ENCODE data around the gene TWIST2. TPM values are rescaled to one million over a fixed set of nuclear protein-coding genes. Genes with fewer than 3 reads are reported as not detected.

TWIST2 gene
- total RNA-seq, 1 donor from 2014 or later, result 8.4 TPM

DNA sequence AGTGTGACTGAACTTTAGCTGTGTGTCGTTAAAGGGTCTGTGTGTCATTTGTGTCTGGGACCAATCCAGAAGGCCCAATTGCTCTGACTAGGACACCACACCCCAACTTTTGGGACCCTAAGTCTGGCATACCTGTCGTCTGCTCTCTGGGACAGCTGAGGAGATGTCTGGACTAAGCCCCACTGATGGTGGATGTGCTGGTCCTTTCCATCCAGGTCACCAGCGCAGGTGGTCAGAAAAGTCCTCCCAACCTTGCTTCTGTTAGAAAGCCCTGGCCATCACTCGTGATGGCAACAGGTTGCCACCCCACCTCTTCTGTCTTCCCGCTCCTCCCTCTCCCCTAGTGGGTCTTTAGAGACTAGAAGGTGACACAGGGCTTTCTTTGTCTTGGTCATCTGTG is 37.6 kb upstream of the TWIST2 start:
- DNase-seq, result no peak
- Histone ChIP-seq H3K36me3 (no peaks in the 10 kb centered on the region), H3K4me3 (no peak overlapping the region), H3K9me3 (no peaks in the 10 kb centered on the region), H3K27ac (no peak overlapping the region), H3K4me1 (no peaks in the 10 kb centered on the region), H3K27me3 (ENCODE audit: low read depth) (peaks cover 9% of the 10 kb centered on the region)
- TF ChIP-seq, protein P1, sequence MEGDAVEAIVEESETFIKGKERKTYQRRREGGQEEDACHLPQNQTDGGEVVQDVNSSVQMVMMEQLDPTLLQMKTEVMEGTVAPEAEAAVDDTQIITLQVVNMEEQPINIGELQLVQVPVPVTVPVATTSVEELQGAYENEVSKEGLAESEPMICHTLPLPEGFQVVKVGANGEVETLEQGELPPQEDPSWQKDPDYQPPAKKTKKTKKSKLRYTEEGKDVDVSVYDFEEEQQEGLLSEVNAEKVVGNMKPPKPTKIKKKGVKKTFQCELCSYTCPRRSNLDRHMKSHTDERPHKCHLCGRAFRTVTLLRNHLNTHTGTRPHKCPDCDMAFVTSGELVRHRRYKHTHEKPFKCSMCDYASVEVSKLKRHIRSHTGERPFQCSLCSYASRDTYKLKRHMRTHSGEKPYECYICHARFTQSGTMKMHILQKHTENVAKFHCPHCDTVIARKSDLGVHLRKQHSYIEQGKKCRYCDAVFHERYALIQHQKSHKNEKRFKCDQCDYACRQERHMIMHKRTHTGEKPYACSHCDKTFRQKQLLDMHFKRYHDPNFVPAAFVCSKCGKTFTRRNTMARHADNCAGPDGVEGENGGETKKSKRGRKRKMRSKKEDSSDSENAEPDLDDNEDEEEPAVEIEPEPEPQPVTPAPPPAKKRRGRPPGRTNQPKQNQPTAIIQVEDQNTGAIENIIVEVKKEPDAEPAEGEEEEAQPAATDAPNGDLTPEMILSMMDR (IDR thresholded peaks at IDR 0.05), result no peak
- ATAC-seq, result no peak
- intact Hi-C loops (cut with DNase I), result no loop called here

DNA sequence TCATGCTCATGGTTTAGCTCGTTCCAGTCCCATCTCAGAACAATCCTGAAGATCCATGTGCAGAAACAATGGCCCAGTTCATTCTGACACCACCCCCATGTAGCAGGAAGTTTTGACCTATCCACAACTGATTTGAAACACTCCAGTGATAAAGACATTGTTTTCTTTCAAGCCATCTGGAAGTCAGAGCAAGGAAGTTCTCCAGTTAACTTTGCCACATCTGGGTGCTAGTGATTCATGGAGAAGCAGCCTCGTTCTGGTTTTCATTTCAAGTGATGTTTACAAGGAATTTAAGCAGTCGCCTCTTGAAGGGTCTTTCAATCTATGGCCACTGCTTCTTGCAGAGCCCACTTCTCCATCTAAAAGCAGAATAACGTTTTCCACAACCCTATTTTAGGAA is 36.6 kb upstream of the TWIST2 start:
- no peak overlapping the region for H3K4me3 ChIP-seq
- TF ChIP-seq, protein P1 (IDR thresholded peaks at IDR 0.05), result no peak
- no peaks in the 10 kb centered on the region for H3K9me3 ChIP-seq
- no peak overlapping the region for H3K27ac ChIP-seq
- H3K36me3 ChIP-seq, result no peaks in the 10 kb centered on the region
- ATAC-seq (no peak), DNase-seq (no peak)
- H3K27me3 ChIP-seq (ENCODE audit: low read depth), result peaks cover 12% of the 10 kb centered on the region
- H3K4me1 ChIP-seq, result no peaks in the 10 kb centered on the region
- intact Hi-C loops (cut with DNase I), result no loop called here

DNA sequence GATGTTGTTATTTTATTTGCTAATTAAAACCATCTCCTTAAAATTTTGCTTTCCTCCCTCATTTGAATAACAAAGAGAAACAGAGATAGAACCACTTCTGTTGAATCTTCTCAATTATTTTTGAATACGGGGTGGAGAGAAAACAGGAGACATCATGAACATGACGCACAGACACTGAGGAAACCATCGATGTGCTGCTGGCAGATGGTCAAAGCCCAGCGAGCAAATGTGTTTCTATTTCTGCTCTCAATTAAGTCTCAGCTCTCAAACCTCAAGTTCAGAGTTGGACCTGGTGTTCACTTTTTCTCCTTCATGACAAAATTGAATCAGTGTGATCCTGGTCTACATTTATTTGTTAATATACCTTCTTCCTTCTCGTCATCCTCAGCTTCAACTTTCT is 36.1 kb upstream of the TWIST2 start:
- TF ChIP-seq, protein P1 (IDR thresholded peaks at IDR 0.05), result no peak
- H3K4me1 ChIP-seq, result no peaks in the 10 kb centered on the region
- no peak for ATAC-seq
- H3K4me3 ChIP-seq, result no peak overlapping the region
- no peaks in the 10 kb centered on the region for H3K36me3 ChIP-seq
- H3K27ac ChIP-seq, result no peak overlapping the region
- intact Hi-C loops (cut with DNase I), result no loop called here
- no peak for DNase-seq
- H3K27me3 ChIP-seq (ENCODE audit: low read depth), result peaks cover 14% of the 10 kb centered on the region
- no peaks in the 10 kb centered on the region for H3K9me3 ChIP-seq

DNA sequence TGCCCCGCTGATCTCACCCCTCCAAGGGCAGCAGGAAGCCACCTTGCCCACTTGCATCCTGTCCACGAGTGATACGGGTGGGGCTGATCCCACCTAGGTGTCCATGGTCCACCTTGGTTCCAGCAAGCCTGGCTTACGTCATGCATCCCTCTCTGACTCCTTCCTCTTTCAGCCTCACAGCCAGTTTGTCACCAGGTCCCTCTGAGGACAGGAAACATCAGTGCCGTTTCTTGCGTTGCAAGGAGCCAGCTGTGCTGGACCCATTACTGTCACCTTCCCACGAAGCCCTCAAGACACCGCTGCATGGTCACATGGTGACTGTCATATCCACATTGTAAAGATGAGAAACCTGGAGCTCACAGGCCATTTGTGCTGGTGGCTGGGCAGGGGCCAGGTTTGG is 34.8 kb upstream of the TWIST2 start:
- DNase-seq (no peak), ATAC-seq (no peak)
- no peak overlapping the region for H3K27ac ChIP-seq
- H3K27me3 ChIP-seq (ENCODE audit: low read depth), result peaks cover 14% of the 10 kb centered on the region
- intact Hi-C loops (cut with DNase I), result no loop called here
- H3K36me3 ChIP-seq, result no peaks in the 10 kb centered on the region
- no peaks in the 10 kb centered on the region for H3K9me3 ChIP-seq
- no peak overlapping the region for H3K4me3 ChIP-seq
- H3K4me1 ChIP-seq, result no peaks in the 10 kb centered on the region
- TF ChIP-seq, protein P1 (IDR thresholded peaks at IDR 0.05), result no peak

DNA sequence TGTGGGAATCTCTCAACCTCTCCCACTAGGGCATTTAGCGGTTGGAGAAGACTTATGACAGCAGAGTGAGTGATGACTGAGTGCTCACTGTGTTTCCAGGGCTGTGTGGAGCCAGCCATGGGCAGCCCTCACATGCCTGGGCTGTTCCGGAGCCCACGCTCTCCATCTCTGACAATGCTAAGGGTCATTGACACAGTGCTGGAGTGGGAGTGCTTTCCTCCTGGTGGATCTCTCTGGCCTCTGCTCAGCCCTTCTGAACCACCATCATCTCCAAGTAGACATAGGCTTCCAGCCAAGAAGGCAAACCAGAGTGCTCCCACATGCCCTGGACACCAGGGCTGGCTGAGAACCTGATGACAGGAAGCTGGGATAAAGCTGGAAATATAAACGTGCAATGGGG is 33.1 kb upstream of the TWIST2 start:
- TF ChIP-seq, protein P1 (IDR thresholded peaks at IDR 0.05), result no peak
- DNase-seq (no peak), ATAC-seq (no peak)
- no peak overlapping the region for H3K4me3 ChIP-seq
- no peaks in the 10 kb centered on the region for H3K4me1 ChIP-seq
- no peak overlapping the region for H3K27ac ChIP-seq
- peaks cover 14% of the 10 kb centered on the region for H3K27me3 ChIP-seq (ENCODE audit: low read depth)
- no peaks in the 10 kb centered on the region for H3K36me3 ChIP-seq
- no peaks in the 10 kb centered on the region for H3K9me3 ChIP-seq
- intact Hi-C loops (cut with DNase I), result no loop called here

DNA sequence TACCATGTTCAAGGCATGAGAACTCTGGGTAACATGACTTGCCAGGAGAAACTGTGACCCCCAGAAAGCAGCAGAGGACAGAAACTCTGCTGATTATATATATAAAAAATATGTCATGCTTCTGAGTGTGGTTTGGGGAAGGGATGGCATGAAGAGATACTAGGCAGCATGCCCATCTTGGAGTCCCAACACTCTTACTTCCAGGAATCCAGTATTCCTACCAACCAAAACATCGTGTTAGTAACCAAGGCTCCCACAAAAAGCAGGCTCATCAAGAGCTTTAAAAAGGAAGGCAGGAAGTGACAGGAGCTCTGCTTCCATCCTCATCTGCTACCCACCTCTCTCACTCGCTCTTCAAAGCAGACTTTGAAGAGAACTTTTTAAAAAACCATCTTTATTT is 31.6 kb upstream of the TWIST2 start:
- H3K27me3 ChIP-seq (ENCODE audit: low read depth), result peaks cover 14% of the 10 kb centered on the region
- TF ChIP-seq, protein P1 (IDR thresholded peaks at IDR 0.05), result no peak
- ATAC-seq (no peak), DNase-seq (no peak)
- H3K27ac ChIP-seq, result no peak overlapping the region
- H3K4me3 ChIP-seq, result no peak overlapping the region
- intact Hi-C loops (cut with DNase I), result no loop called here
- no peaks in the 10 kb centered on the region for H3K36me3 ChIP-seq
- no peaks in the 10 kb centered on the region for H3K9me3 ChIP-seq
- H3K4me1 ChIP-seq, result no peaks in the 10 kb centered on the region
